Tibial artery (tissue), 4 donors: ENCODE measurements around the gene ETS1.

Experiments used
- DNase-seq, 2 donors: peaks; one replicate each; pipeline ENCODE4 v3.0.0-alpha.2; 2019
- H3K27ac ChIP-seq, 2 donors: fragments of 200-600 bp; sonication (generic) in 1 of 2; 1 replicate in 1 of 2; 2 replicates in 1 of 2; pipeline ENCODE4 v1.5.1; 2018 to 2019; ENCODE audit warnings: mild to moderate bottlenecking in 1 of 2
- H3K27me3 ChIP-seq, 2 donors: fragments of 200-600 bp; sonication (generic) in 1 of 2; one replicate each; pipeline versions ENCODE4 v1.5.1 to v1.6.0; 2016 to 2019
- H3K36me3 ChIP-seq, 3 donors: fragments of 200-600 bp; sonication (generic) in 2 of 3; one replicate each; pipeline ENCODE4 v1.5.1; 2016 to 2019; ENCODE audit warnings: mild to moderate bottlenecking in 2 of 3
- H3K4me1 ChIP-seq, 4 donors: fragments of 200-600 bp; sonication (generic) in 2 of 4; 1 replicate in 3 of 4; 2 replicates in 1 of 4; pipeline ENCODE4 v1.5.1; 2016 to 2019
- H3K4me3 ChIP-seq, 2 donors: fragments of 200-600 bp; sonication (generic) in 1 of 2; 1 replicate in 1 of 2; 2 replicates in 1 of 2; pipeline ENCODE4 v1.5.1; 2018 to 2019; ENCODE audit warnings: mild to moderate bottlenecking in 2 of 2
- H3K9me3 ChIP-seq, 3 donors: fragments of 200-600 bp; sonication (generic) in 1 of 3; one replicate each; pipeline ENCODE4 v1.5.1; 2016 to 2019
- intact Hi-C: fragments of 100-400 bp; cut with DNase I; formaldehyde crosslinking; loops from one replicate; pipeline ENCODE4 v1.15.0; 2023; ENCODE audit warnings: low total_unique reads
- TF ChIP-seq, protein P1 (sequence below), 2 experiments: fragments of 200-600 bp in 1 of 2; fragments of 450-650 bp in 1 of 2; IDR thresholded peaks; one replicate each; pipeline ENCODE4 v1.5.1; 2017 to 2019; ENCODE audit warnings: antibody characterized with exemption in 2 of 2, mild to moderate bottlenecking in 1 of 2, moderate library complexity in 1 of 2

Gene ETS1

GRCh38 chr11:128496249-128496648, 91.1 kb downstream of the ETS1 start:
- TF ChIP-seq, protein P1, sequence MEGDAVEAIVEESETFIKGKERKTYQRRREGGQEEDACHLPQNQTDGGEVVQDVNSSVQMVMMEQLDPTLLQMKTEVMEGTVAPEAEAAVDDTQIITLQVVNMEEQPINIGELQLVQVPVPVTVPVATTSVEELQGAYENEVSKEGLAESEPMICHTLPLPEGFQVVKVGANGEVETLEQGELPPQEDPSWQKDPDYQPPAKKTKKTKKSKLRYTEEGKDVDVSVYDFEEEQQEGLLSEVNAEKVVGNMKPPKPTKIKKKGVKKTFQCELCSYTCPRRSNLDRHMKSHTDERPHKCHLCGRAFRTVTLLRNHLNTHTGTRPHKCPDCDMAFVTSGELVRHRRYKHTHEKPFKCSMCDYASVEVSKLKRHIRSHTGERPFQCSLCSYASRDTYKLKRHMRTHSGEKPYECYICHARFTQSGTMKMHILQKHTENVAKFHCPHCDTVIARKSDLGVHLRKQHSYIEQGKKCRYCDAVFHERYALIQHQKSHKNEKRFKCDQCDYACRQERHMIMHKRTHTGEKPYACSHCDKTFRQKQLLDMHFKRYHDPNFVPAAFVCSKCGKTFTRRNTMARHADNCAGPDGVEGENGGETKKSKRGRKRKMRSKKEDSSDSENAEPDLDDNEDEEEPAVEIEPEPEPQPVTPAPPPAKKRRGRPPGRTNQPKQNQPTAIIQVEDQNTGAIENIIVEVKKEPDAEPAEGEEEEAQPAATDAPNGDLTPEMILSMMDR (IDR thresholded peaks at IDR 0.05): no peak
- no peaks in the 10 kb centered on the region for H3K36me3 ChIP-seq
- H3K27me3 ChIP-seq: no peaks in the 10 kb centered on the region
- intact Hi-C loops: no loop called here
- peaks cover 0 to 89% (median 58%) of the 10 kb centered on the region in 4 donors for H3K4me1 ChIP-seq
- H3K4me3 ChIP-seq: no peak overlapping the region
- no peak for DNase-seq
- no peaks in the 10 kb centered on the region for H3K9me3 ChIP-seq
- H3K27ac ChIP-seq: peak overlapping the region; percentile 73

- no peak overlapping the region for H3K4me3 ChIP-seq
- peak overlapping the region; percentile 32 to 38 for H3K27ac ChIP-seq
- DNase-seq: no peak
- peaks cover 6 to 7% (median 7%) of the 10 kb centered on the region in 3 donors for H3K36me3 ChIP-seq
- intact Hi-C loops: no loop called here
- H3K4me1 ChIP-seq: peaks cover 0 to 79% (median 44%) of the 10 kb centered on the region in 4 donors
- H3K27me3 ChIP-seq: no peaks in the 10 kb centered on the region
- H3K9me3 ChIP-seq: no peaks in the 10 kb centered on the region
- TF ChIP-seq, protein P1 (IDR thresholded peaks at IDR 0.05): no peak
Measured at GRCh38 chr11:128494418-128495332, 92.7 kb downstream of the ETS1 start.

DNA sequence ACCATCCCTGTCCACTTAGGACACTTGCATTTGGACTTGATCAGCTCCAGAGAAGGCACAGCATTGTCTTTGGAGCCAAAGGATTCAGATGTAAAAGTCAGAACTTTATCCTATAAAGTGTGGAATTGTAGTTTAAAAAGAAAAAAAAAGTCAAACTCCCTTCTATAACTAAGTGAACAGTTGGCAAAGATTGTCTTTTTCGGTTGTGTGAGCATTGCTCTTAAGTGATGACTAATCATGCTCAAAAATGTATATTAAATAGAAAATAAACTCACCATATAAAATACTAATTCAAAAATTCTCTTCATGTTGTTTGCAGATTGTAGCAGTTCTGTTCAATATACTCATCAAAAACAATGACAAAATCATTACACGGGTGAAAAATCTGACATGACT, 93.8 kb downstream of the ETS1 start:
- Histone ChIP-seq H3K4me3 (no peak overlapping the region), H3K9me3 (no peaks in the 10 kb centered on the region), H3K27ac (peak overlapping the region; percentile 31 to 54), H3K4me1 (peaks cover 0 to 72% (median 34%) of the 10 kb centered on the region in 4 donors), H3K27me3 (no peaks in the 10 kb centered on the region), H3K36me3 (peaks cover 17% of the 10 kb centered on the region in 3 donors)
- intact Hi-C loops: no loop called here
- DNase-seq: no peak
- TF ChIP-seq, protein P1 (IDR thresholded peaks at IDR 0.05): no peak

DNA sequence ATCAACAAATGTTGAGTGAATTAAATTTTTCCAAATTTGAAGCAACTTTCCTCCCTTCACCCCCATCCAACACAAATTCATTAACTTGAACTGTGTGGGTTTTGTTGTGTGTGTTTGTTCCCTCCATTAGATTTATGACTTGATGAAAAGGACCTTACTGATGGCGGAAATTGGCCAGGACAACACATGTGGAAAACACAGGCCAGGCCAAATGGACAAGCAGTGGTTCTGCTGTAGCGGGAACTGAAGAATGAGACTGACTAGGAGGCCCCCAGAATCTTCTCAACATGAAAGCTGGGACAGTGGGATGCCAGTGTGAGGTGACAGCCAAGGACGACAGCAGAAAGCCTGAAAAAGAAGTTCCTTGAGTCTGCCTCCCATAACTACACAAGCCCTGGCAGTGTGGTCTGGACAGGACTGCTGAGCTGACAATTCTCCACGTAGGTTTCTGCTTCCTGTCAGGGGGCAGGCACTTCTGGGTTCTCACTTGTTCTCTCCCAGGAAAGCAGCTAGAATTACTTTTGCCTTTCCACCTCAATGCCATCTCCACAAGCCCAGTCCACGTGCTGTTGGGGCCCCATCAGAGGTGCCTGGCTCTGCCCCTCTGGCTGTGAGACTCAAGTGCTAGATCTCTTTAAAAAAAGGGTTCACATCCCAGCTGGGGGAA, 94.3 kb downstream of the ETS1 start:
- no peaks in the 10 kb centered on the region for H3K27me3 ChIP-seq
- no peaks in the 10 kb centered on the region for H3K9me3 ChIP-seq
- intact Hi-C loops: no loop called here
- peaks cover 0 to 72% (median 31%) of the 10 kb centered on the region in 4 donors for H3K4me1 ChIP-seq
- no peak overlapping the region for H3K4me3 ChIP-seq
- H3K27ac ChIP-seq: peak overlapping the region; percentile 31 to 54
- TF ChIP-seq, protein P1 (IDR thresholded peaks at IDR 0.05): no peak
- peaks cover 22 to 23% (median 22%) of the 10 kb centered on the region in 3 donors for H3K36me3 ChIP-seq
- no peak for DNase-seq

DNA sequence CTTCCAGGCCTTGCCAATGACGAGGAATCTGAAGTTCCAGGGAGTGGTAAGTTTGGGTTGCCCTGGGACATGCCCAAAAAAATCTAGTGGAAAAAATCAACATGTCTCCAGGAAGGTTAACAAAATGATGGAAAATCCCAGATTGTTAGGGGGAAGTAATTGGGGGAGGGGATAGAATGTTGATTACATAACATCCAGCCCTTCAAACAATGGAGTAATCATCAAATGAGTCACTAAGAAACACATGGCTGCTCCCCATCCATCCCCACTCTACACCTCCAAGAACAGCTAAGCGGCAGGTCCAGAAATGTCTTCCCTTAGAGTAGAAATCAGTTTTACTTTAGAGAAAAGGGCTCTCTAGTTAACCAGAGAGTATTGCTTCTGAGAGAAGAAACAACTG, 94.9 kb downstream of the ETS1 start:
- H3K27me3 ChIP-seq: no peaks in the 10 kb centered on the region
- peaks cover 0 to 69% (median 27%) of the 10 kb centered on the region in 4 donors for H3K4me1 ChIP-seq
- TF ChIP-seq, protein P1 (IDR thresholded peaks at IDR 0.05): no peak
- H3K9me3 ChIP-seq: no peaks in the 10 kb centered on the region
- intact Hi-C loops: no loop called here
- H3K36me3 ChIP-seq: peaks cover 26 to 28% (median 26%) of the 10 kb centered on the region in 3 donors
- no peak overlapping the region for H3K4me3 ChIP-seq
- H3K27ac ChIP-seq: peak overlapping the region; percentile 15 to 54
- no peak for DNase-seq
